A549 (cell line): Measurements from ENCODE around the gene GGPS1. TPM values are rescaled to one million over a fixed set of nuclear protein-coding genes. Genes with fewer than 3 reads are reported as not detected.

Experiments used
- ATAC-seq, 2 experiments: fragments of 200-7000 bp in 1 of 2; fragments of >200 bp in 1 of 2; cut with Nextera tagmentation in 1 of 2; cut with Tn5 transposase in 1 of 2; 3 replicates each; pipeline versions ENCODE4 v1.8.0 to v1.9.1; 2018 to 2020; ENCODE audit warnings: mild to moderate bottlenecking in 1 of 2, moderate library complexity in 1 of 2
- CTCF ChIA-PET: fragments of 300-600 bp; sonication (Branson Sonifier 250); formaldehyde crosslinking; extraction: SDS; loops from one replicate; lab custom pipeline; 2021; ENCODE audit warnings: antibody characterized with exemption, inconsistent platforms; lab: Yijun Ruan, JAX
- POLR2A ChIA-PET: fragments of 350-600 bp; formaldehyde crosslinking; extraction: SDS; loops from one replicate; lab custom pipeline; 2021; ENCODE audit warnings: antibody characterized with exemption, inconsistent platforms; lab: Yijun Ruan, JAX
- DNase-seq, 2 experiments: peaks; one replicate each; pipeline versions ENCODE4 v3.0.0 to v3.0.0-alpha.2; 2011 to 2016; ENCODE audit warnings: low read depth in 1 of 2, low spot score in 1 of 2
- FAIRE-seq: peaks from 2 replicates; lab custom pipeline; 2011; peaks lifted over from hg19 to GRCh38; lab: Jason Lieb, UNC
- H3K27ac ChIP-seq, 2 experiments: fragments of >200 bp; sonication (Bioruptor Twin); formaldehyde crosslinking; 3 replicates each; pipeline ENCODE4 v1.5.1; 2016 to 2017
- H3K4me1 ChIP-seq: fragments of >200 bp; sonication (Bioruptor Twin); formaldehyde crosslinking; 3 replicates; pipeline ENCODE4 v1.6.1; 2016
- H3K4me2 ChIP-seq: fragments of >200 bp; sonication (Bioruptor Twin); formaldehyde crosslinking; 3 replicates; pipeline ENCODE4 v1.6.1; 2016
- H3K4me3 ChIP-seq: fragments of >200 bp; sonication (Bioruptor Twin); formaldehyde crosslinking; 3 replicates; pipeline ENCODE4 v1.5.1; 2016
- H3K9me3 ChIP-seq: fragments of >200 bp; sonication (Bioruptor Twin); formaldehyde crosslinking; 3 replicates; pipeline ENCODE4 v1.6.1; 2016
- BCL3 ChIP-seq: fragments of >200 bp; sonication (Bioruptor Twin); formaldehyde crosslinking; IDR thresholded peaks from 3 replicates; pipeline ENCODE4 v1.6.1; 2016
- CBX2 ChIP-seq: fragments of 200-600 bp; sonication (generic); IDR thresholded peaks from 2 replicates; pipeline ENCODE4 v1.6.1; 2016; ENCODE audit warnings: low read depth, mild to moderate bottlenecking, borderline replicate concordance
- CBX8 ChIP-seq: fragments of 200-600 bp; sonication (generic); IDR thresholded peaks from 2 replicates; pipeline ENCODE4 v1.6.1; 2016
- CEBPB ChIP-seq, 2 experiments: fragments of >200 bp in 1 of 2; sonication (Bioruptor Twin) in 1 of 2; formaldehyde crosslinking in 1 of 2; IDR thresholded peaks; 2 replicates each; pipeline ENCODE4 v1.6.1; 2012 to 2016
- CHD4 ChIP-seq: fragments of 200-600 bp; sonication (generic); IDR thresholded peaks from 2 replicates; pipeline ENCODE4 v1.6.1; 2016; ENCODE audit warnings: antibody characterized with exemption, mild to moderate bottlenecking, borderline replicate concordance
- CTCF ChIP-seq: fragments of >200 bp; sonication (Bioruptor Twin); formaldehyde crosslinking; IDR thresholded peaks from 3 replicates; pipeline ENCODE4 v1.5.1; 2016
- FOSL2 ChIP-seq, 2 experiments: fragments of 450-650 bp in 1 of 2; fragments of >200 bp in 1 of 2; sonication (Bioruptor Twin) in 1 of 2; formaldehyde crosslinking; IDR thresholded peaks; 2 replicates each; pipeline versions ENCODE4 v1.5.0 to v1.6.1; 2016 to 2020; ENCODE audit warnings: mild to moderate bottlenecking in 1 of 2, moderate library complexity in 1 of 2
- FOXS1 ChIP-seq: fragments of 250-450 bp; sonication (Bioruptor Pico); IDR thresholded peaks from 2 replicates; pipeline ENCODE4 v1.5.0; 2020; ENCODE audit warnings: mild to moderate bottlenecking, moderate library complexity
- HDAC2 ChIP-seq: fragments of 200-600 bp; sonication (generic); IDR thresholded peaks from 2 replicates; pipeline ENCODE4 v1.6.1; 2016
- HES2 ChIP-seq: fragments of >200 bp; sonication (Bioruptor Twin); formaldehyde crosslinking; IDR thresholded peaks from 2 replicates; pipeline ENCODE4 v1.6.1; 2016
- HOXA7 ChIP-seq: fragments of 250-450 bp; sonication (Bioruptor Pico); IDR thresholded peaks from 2 replicates; pipeline ENCODE4 v1.5.0; 2020; ENCODE audit warnings: mild to moderate bottlenecking, moderate library complexity
- HOXB13 ChIP-seq: fragments of 250-450 bp; sonication (Bioruptor Pico); IDR thresholded peaks from 2 replicates; pipeline ENCODE4 v1.5.0; 2020; ENCODE audit warnings: low read depth, mild to moderate bottlenecking, moderate library complexity
- JUN ChIP-seq, 2 experiments: fragments of >200 bp; sonication (Bioruptor Twin); formaldehyde crosslinking; IDR thresholded peaks; 2 replicates in 1 of 2; 3 replicates in 1 of 2; pipeline ENCODE4 v1.6.1; 2016 to 2017
- JUNB ChIP-seq: fragments of >200 bp; sonication (Bioruptor Twin); formaldehyde crosslinking; IDR thresholded peaks from 2 replicates; pipeline ENCODE4 v1.6.1; 2016
- KDM1A ChIP-seq: fragments of 200-600 bp; sonication (generic); IDR thresholded peaks from 2 replicates; pipeline ENCODE4 v1.6.1; 2016; ENCODE audit warnings: low read depth, mild to moderate bottlenecking
- KDM5A ChIP-seq: fragments of 200-600 bp; sonication (generic); IDR thresholded peaks from 2 replicates; pipeline ENCODE4 v1.6.1; 2016; ENCODE audit warnings: antibody characterized with exemption, mild to moderate bottlenecking
- MAX ChIP-seq: IDR thresholded peaks from 2 replicates; pipeline ENCODE4 v1.6.1; 2012
- MAZ ChIP-seq: fragments of 150-350 bp; IDR thresholded peaks from 2 replicates; pipeline ENCODE4 v1.6.1; 2014; ENCODE audit warnings: antibody characterized with exemption, low read depth, low read length, borderline replicate concordance
- NR3C1 ChIP-seq: fragments of >200 bp; sonication (Bioruptor Twin); formaldehyde crosslinking; IDR thresholded peaks from 3 replicates; pipeline ENCODE4 v1.6.1; 2017
- RARB ChIP-seq: fragments of 250-450 bp; sonication (Bioruptor Pico); IDR thresholded peaks from 2 replicates; pipeline ENCODE4 v1.8.0; 2021; ENCODE audit warnings: mild to moderate bottlenecking, moderate library complexity
- RCOR1 ChIP-seq: fragments of 150-350 bp; IDR thresholded peaks from 2 replicates; pipeline ENCODE4 v1.6.1; 2014; ENCODE audit warnings: antibody characterized with exemption, low read length, low read depth
- SREBF2 ChIP-seq: fragments of 450-650 bp; IDR thresholded peaks from 2 replicates; pipeline ENCODE4 v1.6.1; 2014; ENCODE audit warnings: mild to moderate bottlenecking, moderate library complexity
- TFCP2L1 ChIP-seq: fragments of 250-450 bp; sonication (Bioruptor Pico); IDR thresholded peaks from 2 replicates; pipeline ENCODE4 v1.5.0; 2021; ENCODE audit warnings: mild to moderate bottlenecking
- ZC3H11A ChIP-seq: fragments of 450-650 bp; IDR thresholded peaks from 2 replicates; pipeline ENCODE4 v1.6.1; 2014; ENCODE audit warnings: antibody characterized with exemption, mild to moderate bottlenecking
- WGBS: methylation state at CpG from one replicate; pipeline ENCODE4 v1.1.6; 2017; ENCODE audit errors: missing lambda C conversion rate; 5-methylcytosine and 5-hydroxymethylcytosine counted together
- polyA plus RNA-seq, 4 experiments: library from polyadenylated mRNA; depleted of rRNA in 3 of 4; stranded (reverse); fragments of >200 nt; fragmentation: RNase III in 1 of 4; extraction: RNeasy Plus Mini Kit Qiagen cat#74134 plus additional on column Dnase treatment in 1 of 4; gene quantifications; 2 replicates in 3 of 4; 3 replicates in 1 of 4; pipeline ENCODE4 v1.2.3, GENCODE V29; 2011 to 2017

GGPS1 gene
- polyA plus RNA-seq, 2 of the 4 experiments (the other 2 are of a cell fraction), result 27.5 to 58.5 TPM

GRCh38 chr1:235293322-235293942, 34.9 kb upstream of the GGPS1 start (continued):
- TF ChIP-seq JUNB (no peak), TFCP2L1 (CRISPR knock-in tag) (no peak), KDM5A (no peak)

GRCh38 chr1:235295902-235296350, 32.4 kb upstream of the GGPS1 start:
- ChIA-PET POLR2A (no interaction called here), CTCF (interaction anchor here (1.3 kb wide), 1 partner anchor 15 kb away, joined by 4 read pairs; no protein-coding TSS in a partner anchor)
- 94% methylated on average over 5 of the region's 5 CpGs for WGBS
- no peak for FAIRE-seq
- H3K4me3 ChIP-seq, result no peak overlapping the region
- no peak for TF ChIP-seq ZC3H11A
- no peak for TF ChIP-seq KDM1A
- TF ChIP-seq RCOR1, result no peak
- no peak for TF ChIP-seq NR3C1
- TF ChIP-seq SREBF2, result no peak
- TF ChIP-seq JUN (IDR thresholded peaks at IDR 0.05), result no peak
- TF ChIP-seq BCL3, result no peak
- TF ChIP-seq HOXB13 (CRISPR knock-in tag), result no peak
- no peak for TF ChIP-seq HDAC2
- no peak for TF ChIP-seq FOXS1 (CRISPR knock-in tag)
- TF ChIP-seq HES2, result no peak
- TF ChIP-seq MAZ, result no peak
- no peak for TF ChIP-seq HOXA7 (CRISPR knock-in tag)
- TF ChIP-seq CBX2, result no peak
- no peak for TF ChIP-seq KDM5A
- H3K4me2 ChIP-seq, result no peak overlapping the region
- no peak overlapping the region for H3K27ac ChIP-seq
- peaks cover 18% of the 10 kb centered on the region; the same call in 2 of the 3 replicates for H3K4me1 ChIP-seq
- no peak for ATAC-seq
- 0 out of 3 replicates have a peak, but pooled peaks cover 4% of the 10 kb centered on the region for H3K9me3 ChIP-seq
- no peak for DNase-seq

- no peak for ATAC-seq
- H3K4me1 ChIP-seq, result peaks cover 16% of the 10 kb centered on the region; the same call in 2 of the 3 replicates
- 0 out of 3 replicates have a peak, but pooled peaks cover 4% of the 10 kb centered on the region for H3K9me3 ChIP-seq
- ChIA-PET POLR2A (no interaction called here), CTCF (no interaction called here)
- H3K4me3 ChIP-seq, result no peak overlapping the region
- no peak for DNase-seq
- 98% methylated on average over 1 of the region's 1 CpG for WGBS
- no peak for FAIRE-seq
- no peak overlapping the region for H3K4me2 ChIP-seq
- no peak overlapping the region for H3K27ac ChIP-seq
- TF ChIP-seq CTCF (no peak), MAX (no peak), CBX8 (no peak), KDM5A (no peak), KDM1A (no peak), FOXS1 (CRISPR knock-in tag) (no peak), ZC3H11A (no peak), NR3C1 (no peak), HOXB13 (CRISPR knock-in tag) (no peak), RARB (no peak), FOSL2 (IDR thresholded peaks at IDR 0.05) (no peak), FOSL2 (CRISPR knock-in tag; IDR thresholded peaks at IDR 0.05) (no peak), CEBPB (IDR thresholded peaks at IDR 0.05) (no peak), SREBF2 (no peak), MAZ (no peak), CHD4 (no peak)
These were observed 31.6 kb upstream of the GGPS1 start for GRCh38 chr1:235296729-235297128.
